Ovary (tissue), 3 donors: Measurements from ENCODE around the gene HEPN1.

Source experiments
- CTCF ChIP-seq, 3 donors: fragments of 450-650 bp in 2 of 3; fragments of 200-600 bp in 1 of 3; IDR thresholded peaks; one replicate each; pipeline versions ENCODE4 v1.5.1 to v1.8.0; 2016 to 2022; ENCODE audit warnings: antibody characterized with exemption in 3 of 3, mild to moderate bottlenecking in 1 of 3
- POLR2A ChIP-seq: fragments of 450-650 bp; IDR thresholded peaks from one replicate; pipeline ENCODE4 v1.6.1; 2017; ENCODE audit warnings: antibody characterized with exemption, mild to moderate bottlenecking, moderate library complexity
- donor health status: DM: no; HTN: no; CAD: no.

GRCh38 chr11:124896071-124896750, 22.8 kb upstream of the HEPN1 start:
- TF ChIP-seq CTCF (IDR thresholded peaks at IDR 0.05): no peak
- no peak for TF ChIP-seq POLR2A
